Epithelial cell of proximal tubule (primary cell): ENCODE data around the gene PNMA8A. TPM values are rescaled to one million over a fixed set of nuclear protein-coding genes. Genes with fewer than 3 reads are reported as not detected.

Source experiments
- DNase-seq: peaks from one replicate; pipeline ENCODE4 v3.0.0-alpha.2; 2011; ENCODE audit warnings: low read depth
- H3K4me3 ChIP-seq: 2 replicates; pipeline ENCODE4 v1.5.1; 2011; ENCODE audit warnings: low read depth, mild to moderate bottlenecking, low read length
- total RNA-seq: library from RNA; depleted of rRNA; stranded (reverse); fragments of >200 nt; gene quantifications from 2 replicates; pipeline ENCODE4 v1.2.3, GENCODE V29; 2015
- TF ChIP-seq, protein P1 (sequence below): conservative IDR thresholded peaks from 2 replicates; pipeline ENCODE4 v1.5.1; 2012; ENCODE audit warnings: low read depth, mild to moderate bottlenecking, low read length

PNMA8A gene
- total RNA-seq, 1 donor from 2014 or later = 4.3 TPM

DNA sequence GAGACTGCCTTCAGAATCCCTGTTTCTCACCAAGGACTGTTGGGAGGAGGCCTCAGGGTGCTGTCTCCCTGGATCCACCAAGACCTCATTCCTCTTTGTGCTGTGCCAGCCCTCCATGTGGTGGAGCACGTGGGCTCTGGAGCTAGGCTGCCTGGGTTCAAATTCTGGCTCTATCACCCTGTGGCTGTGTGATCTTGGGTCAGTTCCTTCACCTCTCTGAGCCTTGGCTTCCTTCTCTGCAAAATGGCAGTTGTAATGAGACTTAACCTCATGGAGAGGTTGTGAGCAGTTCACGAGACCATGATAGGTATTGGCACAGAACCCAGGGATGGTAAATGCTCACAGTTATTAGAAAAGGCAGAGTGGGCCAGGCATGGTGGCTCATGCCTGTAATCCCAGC is 49.0 kb downstream of the PNMA8A start:
- no peak overlapping the region for H3K4me3 ChIP-seq
- TF ChIP-seq, protein P1, sequence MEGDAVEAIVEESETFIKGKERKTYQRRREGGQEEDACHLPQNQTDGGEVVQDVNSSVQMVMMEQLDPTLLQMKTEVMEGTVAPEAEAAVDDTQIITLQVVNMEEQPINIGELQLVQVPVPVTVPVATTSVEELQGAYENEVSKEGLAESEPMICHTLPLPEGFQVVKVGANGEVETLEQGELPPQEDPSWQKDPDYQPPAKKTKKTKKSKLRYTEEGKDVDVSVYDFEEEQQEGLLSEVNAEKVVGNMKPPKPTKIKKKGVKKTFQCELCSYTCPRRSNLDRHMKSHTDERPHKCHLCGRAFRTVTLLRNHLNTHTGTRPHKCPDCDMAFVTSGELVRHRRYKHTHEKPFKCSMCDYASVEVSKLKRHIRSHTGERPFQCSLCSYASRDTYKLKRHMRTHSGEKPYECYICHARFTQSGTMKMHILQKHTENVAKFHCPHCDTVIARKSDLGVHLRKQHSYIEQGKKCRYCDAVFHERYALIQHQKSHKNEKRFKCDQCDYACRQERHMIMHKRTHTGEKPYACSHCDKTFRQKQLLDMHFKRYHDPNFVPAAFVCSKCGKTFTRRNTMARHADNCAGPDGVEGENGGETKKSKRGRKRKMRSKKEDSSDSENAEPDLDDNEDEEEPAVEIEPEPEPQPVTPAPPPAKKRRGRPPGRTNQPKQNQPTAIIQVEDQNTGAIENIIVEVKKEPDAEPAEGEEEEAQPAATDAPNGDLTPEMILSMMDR = no peak
- no peak for DNase-seq

DNA sequence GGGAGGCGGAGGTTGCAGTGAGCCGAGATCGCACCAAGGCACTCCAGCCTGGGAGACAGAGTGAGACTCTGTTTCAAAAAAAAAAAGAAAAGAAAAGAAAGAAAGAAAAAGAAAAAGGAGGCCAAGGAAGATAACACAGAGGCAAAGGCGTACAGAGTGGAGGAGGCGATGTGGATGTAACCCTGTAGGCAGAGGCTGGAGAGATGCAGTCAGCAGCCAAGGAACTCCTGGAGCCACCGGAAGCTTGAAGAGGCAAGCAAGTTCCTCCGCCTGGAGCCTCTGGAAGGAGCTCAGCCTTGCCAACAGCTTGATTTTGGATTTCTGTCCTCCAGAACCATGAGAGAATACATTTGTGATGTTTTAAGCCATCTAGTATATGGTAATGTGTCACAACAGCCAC is 51.3 kb downstream of the PNMA8A start:
- H3K4me3 ChIP-seq = no peak overlapping the region
- no peak for DNase-seq
- TF ChIP-seq, protein P1 = no peak

Other genes with a start within 250 kb of the PNMA8A start
- gene IGFL1, start 241.8 kb downstream of the PNMA8A start, total RNA-seq = not detected in 2 replicates
- gene HIF3A, start 174.5 kb downstream of the PNMA8A start, total RNA-seq = 0.23 TPM in 1 of 2 replicates, not detected in the other
- 76.2 and 114 TPM in 2 replicates for gene PPP5C, start 124.5 kb downstream of the PNMA8A start, total RNA-seq
- gene CCDC8, start 58.0 kb downstream of the PNMA8A start, total RNA-seq = 14.0 and 14.1 TPM in 2 replicates
- 0.14 TPM in 1 of 2 replicates, not detected in the other for gene PNMA8C, start 42.6 kb downstream of the PNMA8A start, total RNA-seq
- 0.36 and 0.92 TPM in 2 replicates for gene PNMA8B, start 24.3 kb upstream of the PNMA8A start, total RNA-seq
- gene CALM3, start 129.8 kb upstream of the PNMA8A start, total RNA-seq = 181 and 304 TPM in 2 replicates
- gene PTGIR, start 153.5 kb upstream of the PNMA8A start, total RNA-seq = 0.07 and 0.58 TPM in 2 replicates
- not detected in 2 replicates for gene GNG8, start 164.6 kb upstream of the PNMA8A start, total RNA-seq
- not detected in 2 replicates for gene DACT3, start 189.6 kb upstream of the PNMA8A start, total RNA-seq
- 28.4 and 36.8 TPM in 2 replicates for gene PRKD2, start 245.6 kb upstream of the PNMA8A start, total RNA-seq